ENCODE results near the gene GCC2.

The GCC2 gene

DNA sequence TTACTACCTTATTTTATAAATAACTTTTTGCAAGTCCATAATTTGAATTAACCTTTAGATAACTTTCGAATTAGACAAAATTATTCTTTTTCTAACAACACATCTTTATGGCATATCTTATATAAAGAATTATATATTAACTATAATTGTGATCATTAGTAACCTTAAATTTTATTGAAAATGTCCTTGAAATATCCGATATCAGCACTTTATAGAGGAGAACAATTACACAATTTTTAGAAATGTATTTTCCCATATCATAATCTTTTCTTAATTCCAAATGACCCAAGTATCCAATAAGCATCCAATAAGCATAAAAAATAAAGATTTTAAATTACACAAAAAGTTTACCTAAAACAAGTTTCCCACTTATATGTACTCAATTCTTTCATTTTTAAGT lies 7.3 kb upstream of the GCC2 start:
- DNase-seq (ENCODE audit: low spot score), result no peak
- TF ChIP-seq, protein P1, sequence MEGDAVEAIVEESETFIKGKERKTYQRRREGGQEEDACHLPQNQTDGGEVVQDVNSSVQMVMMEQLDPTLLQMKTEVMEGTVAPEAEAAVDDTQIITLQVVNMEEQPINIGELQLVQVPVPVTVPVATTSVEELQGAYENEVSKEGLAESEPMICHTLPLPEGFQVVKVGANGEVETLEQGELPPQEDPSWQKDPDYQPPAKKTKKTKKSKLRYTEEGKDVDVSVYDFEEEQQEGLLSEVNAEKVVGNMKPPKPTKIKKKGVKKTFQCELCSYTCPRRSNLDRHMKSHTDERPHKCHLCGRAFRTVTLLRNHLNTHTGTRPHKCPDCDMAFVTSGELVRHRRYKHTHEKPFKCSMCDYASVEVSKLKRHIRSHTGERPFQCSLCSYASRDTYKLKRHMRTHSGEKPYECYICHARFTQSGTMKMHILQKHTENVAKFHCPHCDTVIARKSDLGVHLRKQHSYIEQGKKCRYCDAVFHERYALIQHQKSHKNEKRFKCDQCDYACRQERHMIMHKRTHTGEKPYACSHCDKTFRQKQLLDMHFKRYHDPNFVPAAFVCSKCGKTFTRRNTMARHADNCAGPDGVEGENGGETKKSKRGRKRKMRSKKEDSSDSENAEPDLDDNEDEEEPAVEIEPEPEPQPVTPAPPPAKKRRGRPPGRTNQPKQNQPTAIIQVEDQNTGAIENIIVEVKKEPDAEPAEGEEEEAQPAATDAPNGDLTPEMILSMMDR (IDR thresholded peaks at IDR 0.05; ENCODE audit: extremely low read depth, insufficient read depth, missing control alignments), result no peak
- in situ Hi-C loops (cut with MboI; ENCODE audit: low pct_unique_long_range_greater_than_20kb, low sequenced_read_pairs, unreplicated experiment), result no loop called here

DNA sequence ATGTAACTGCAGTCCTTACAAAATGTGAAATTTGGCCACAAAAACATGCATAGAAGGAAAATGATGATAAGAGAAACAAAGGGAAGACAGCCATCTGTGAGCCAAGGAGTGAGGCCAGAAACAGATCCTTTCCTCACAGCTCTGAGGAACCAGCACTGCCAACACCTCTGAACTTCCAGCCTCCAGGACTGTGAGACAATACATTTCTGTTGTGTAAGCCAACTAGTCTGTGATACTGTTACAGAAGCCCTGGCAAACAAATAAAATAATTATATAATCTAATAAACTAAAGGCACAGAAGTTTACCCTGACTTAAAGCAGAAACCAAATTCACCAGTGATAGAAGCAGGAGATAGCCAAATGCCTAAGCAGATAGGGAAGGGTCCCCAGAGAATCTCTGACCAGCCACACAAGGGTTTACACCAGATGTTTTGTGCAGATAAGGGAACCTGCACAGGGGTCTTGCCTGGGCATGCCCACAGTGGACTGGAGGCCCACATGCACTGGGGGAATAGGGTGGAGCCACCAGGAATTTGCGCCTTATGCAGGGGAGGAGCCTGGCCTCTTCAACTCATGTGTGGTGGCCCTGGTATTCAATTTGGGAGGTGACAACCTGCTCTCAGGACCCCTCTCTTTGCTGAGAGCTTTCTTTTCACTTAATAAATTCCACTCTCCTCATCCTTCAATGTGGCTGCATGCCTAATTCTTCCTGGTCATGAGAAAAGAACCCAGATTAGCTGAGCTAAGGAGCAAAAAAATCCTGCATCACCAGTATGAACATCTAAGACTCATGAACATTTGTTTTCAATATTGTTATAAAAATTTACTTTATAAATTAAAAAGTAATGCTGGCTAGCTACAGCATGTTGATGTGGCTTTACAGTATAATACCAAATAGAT lies 3.8 kb upstream of the GCC2 start:
- DNase-seq (ENCODE audit: low spot score), result no peak
- TF ChIP-seq, protein P1 (IDR thresholded peaks at IDR 0.05; ENCODE audit: extremely low read depth, insufficient read depth, missing control alignments), result no peak

DNA sequence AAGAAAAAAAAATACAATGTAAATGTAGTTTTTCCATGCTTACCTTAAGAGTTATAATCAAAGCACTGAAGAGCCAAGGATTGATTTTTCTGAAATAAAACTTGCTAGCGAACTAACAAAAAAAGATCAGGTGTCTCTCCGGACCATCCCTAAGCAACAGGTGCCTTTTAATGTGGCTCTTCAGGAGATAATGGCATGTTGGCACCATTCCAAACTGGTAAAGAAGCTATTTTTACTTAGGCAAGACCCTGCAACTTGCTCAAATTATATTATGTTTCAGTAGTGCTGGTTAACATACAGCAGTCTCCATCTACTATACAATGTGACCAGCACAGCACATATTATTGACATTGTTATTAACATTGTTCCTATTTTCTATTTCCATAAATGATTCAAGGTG lies 2.3 kb upstream of the GCC2 start:
- TF ChIP-seq, protein P1 (IDR thresholded peaks at IDR 0.05; ENCODE audit: extremely low read depth, insufficient read depth, missing control alignments), result no peak
- in situ Hi-C loops (cut with MboI; ENCODE audit: low pct_unique_long_range_greater_than_20kb, low sequenced_read_pairs, unreplicated experiment), result no loop called here
- no peak for DNase-seq (ENCODE audit: low spot score)

More for the DNA sequence above, 3.8 kb upstream of the GCC2 start:
- in situ Hi-C loops (cut with MboI; ENCODE audit: low pct_unique_long_range_greater_than_20kb, low sequenced_read_pairs, unreplicated experiment), result no loop called here

DNA sequence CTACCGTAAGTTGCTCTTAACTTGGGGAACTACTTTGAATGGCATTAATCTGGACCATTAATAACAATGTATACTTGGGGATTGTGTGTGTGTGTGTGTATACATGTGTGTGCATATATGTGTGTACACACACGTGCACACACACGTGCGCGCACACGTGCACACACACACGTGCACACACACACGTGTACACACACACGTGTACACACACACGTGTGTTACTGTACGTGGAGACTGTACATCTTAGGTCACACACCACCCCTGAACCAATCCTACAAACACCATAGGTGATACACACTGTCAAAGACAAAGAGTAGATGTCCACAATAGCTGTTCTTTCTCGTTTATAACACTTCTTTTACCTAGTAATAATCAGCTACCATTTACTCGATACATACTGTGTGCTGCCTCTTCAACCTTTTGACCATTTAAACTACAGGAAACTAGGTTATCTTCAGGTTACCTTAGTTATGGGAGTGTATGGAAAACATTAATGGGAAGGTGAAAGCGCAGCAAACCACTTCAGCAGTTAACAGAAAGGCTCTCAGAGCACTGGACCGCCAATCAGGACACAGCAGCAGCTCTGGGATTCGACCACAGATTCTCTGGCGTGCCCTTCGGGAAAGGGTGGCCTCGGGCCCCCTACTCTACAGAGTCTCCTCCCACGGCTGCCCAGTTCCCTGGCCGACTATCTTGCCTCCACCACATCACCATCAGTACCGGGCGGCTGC lies 894 bp upstream of the GCC2 start:
- in situ Hi-C loops (cut with MboI; ENCODE audit: low pct_unique_long_range_greater_than_20kb, low sequenced_read_pairs, unreplicated experiment), result no loop called here
- no peak for DNase-seq (ENCODE audit: low spot score)
- TF ChIP-seq, protein P1 (IDR thresholded peaks at IDR 0.05; ENCODE audit: extremely low read depth, insufficient read depth, missing control alignments), result no peak

DNA sequence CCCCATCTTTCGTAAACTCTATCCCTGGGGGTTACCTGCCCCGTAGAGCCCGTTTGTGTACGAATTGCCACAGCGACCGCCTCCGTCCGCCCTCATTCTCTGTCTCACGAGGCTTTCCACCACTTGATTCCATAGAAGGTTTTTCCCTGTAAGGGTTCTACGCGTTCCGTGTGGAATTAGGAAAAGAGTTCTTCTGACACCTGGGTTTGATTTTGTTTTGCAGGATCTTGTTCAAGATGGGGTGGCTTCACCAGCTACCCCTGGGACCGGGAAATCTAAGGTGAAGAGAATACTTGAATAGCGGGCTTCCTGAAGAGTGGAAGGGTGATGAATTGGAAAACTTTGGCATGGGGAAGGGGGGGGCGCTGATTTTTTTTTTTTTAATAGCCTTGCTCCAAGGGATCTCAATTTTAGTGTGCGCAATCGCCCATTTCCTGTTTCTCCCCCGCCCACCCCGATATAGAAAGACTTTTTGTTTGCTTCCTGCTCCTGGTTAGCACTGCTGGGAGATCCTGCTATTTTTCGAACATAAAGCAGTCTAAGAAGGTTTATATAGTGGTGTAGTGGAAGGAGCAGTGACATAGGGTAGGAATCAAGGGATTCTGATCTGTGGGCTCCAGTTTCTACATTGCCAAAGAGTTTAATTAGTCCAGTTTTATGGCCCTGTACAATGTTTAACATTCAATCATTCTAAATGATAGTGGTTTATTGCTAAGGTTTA lies 564 bp downstream of the GCC2 start:
- DNase-seq (ENCODE audit: low spot score), result peak; percentile 20
- TF ChIP-seq, protein P1 (IDR thresholded peaks at IDR 0.05; ENCODE audit: extremely low read depth, insufficient read depth, missing control alignments), result no peak
- in situ Hi-C loops (cut with MboI; ENCODE audit: low pct_unique_long_range_greater_than_20kb, low sequenced_read_pairs, unreplicated experiment), result loop anchor here (25.0 kb wide), 1 partner anchor 138 kb away; no protein-coding TSS in a partner anchor

GRCh38 chr2:108450863-108451262 lies 1.9 kb downstream of the GCC2 start:
- no peak for DNase-seq (ENCODE audit: low spot score)
- in situ Hi-C loops (cut with MboI; ENCODE audit: low pct_unique_long_range_greater_than_20kb, low sequenced_read_pairs, unreplicated experiment), result loop anchor here (25.0 kb wide), 1 partner anchor 136 kb away; no protein-coding TSS in a partner anchor
- TF ChIP-seq, protein P1 (IDR thresholded peaks at IDR 0.05; ENCODE audit: extremely low read depth, insufficient read depth, missing control alignments), result no peak
